Tibial nerve (tissue), 4 donors: ENCODE measurements around the gene COL4A2. TPM values are rescaled to one million over a fixed set of nuclear protein-coding genes. Genes with fewer than 3 reads are reported as not detected.

Source experiments
- DNase-seq, 2 donors: peaks; one replicate each; pipeline ENCODE4 v3.0.0-alpha.2; 2019; ENCODE audit warnings: low spot score in 2 of 2
- H3K27ac ChIP-seq, 4 donors: fragments of 200-600 bp; sonication (generic) in 3 of 4; one replicate each; pipeline ENCODE4 v1.5.1; 2017 to 2019; ENCODE audit warnings: mild to moderate bottlenecking in 1 of 4
- H3K27me3 ChIP-seq, 2 donors: fragments of 200-600 bp; sonication (generic) in 1 of 2; one replicate each; pipeline versions ENCODE4 v1.5.1 to v1.6.0; 2017 to 2019
- H3K36me3 ChIP-seq, 3 donors: fragments of 200-600 bp; sonication (generic); one replicate each; pipeline ENCODE4 v1.5.1; 2018 to 2019
- H3K4me1 ChIP-seq, 4 donors: fragments of 200-600 bp; sonication (generic) in 3 of 4; one replicate each; pipeline ENCODE4 v1.5.1; 2017 to 2019
- H3K4me3 ChIP-seq, 4 donors: fragments of 200-600 bp; sonication (generic) in 3 of 4; one replicate each; pipeline ENCODE4 v1.5.1; 2017 to 2019; ENCODE audit warnings: mild to moderate bottlenecking in 1 of 4, moderate library complexity in 1 of 4
- H3K9me3 ChIP-seq, 4 donors: fragments of 200-600 bp; sonication (generic) in 3 of 4; one replicate each; pipeline ENCODE4 v1.5.1; 2017 to 2019
- CTCF ChIP-seq, 5 experiments: fragments of 200-600 bp in 3 of 5; fragments of 450-650 bp in 2 of 5; sonication (generic) in 3 of 5; IDR thresholded peaks; one replicate each; pipeline ENCODE4 v1.5.1; 2016 to 2019; ENCODE audit warnings: antibody characterized with exemption in 5 of 5, mild to moderate bottlenecking in 3 of 5, moderate library complexity in 2 of 5
- EP300 ChIP-seq, 2 donors: sonication (generic); formaldehyde crosslinking; IDR thresholded peaks; one replicate each; pipeline ENCODE4 v1.6.1; 2017; ENCODE audit warnings: antibody characterized with exemption in 2 of 2, mild to moderate bottlenecking in 1 of 2
- POLR2A ChIP-seq, 2 donors: fragments of 450-650 bp; IDR thresholded peaks; one replicate each; pipeline ENCODE4 v1.6.1; 2017; ENCODE audit warnings: antibody characterized with exemption in 2 of 2, mild to moderate bottlenecking in 2 of 2, moderate library complexity in 2 of 2
- WGBS, 2 donors: methylation state at CpG; one replicate each; pipeline ENCODE4 v1.1.5; 2018; 5-methylcytosine and 5-hydroxymethylcytosine counted together
- total RNA-seq, 4 donors: library from RNA; depleted of rRNA; stranded (reverse); fragments of >200 nt; gene quantifications; one replicate each; pipeline ENCODE4 v1.1.0, GENCODE V29; 2016

COL4A2 gene
- total RNA-seq, 4 donors from 2014 or later = 576 to 821 (median 658) TPM

- peaks cover 0 to 86% (median 0%) of the 10 kb centered on the region in 3 donors for H3K36me3 ChIP-seq
- H3K27me3 ChIP-seq = no peaks in the 10 kb centered on the region
- no peak for DNase-seq
- TF ChIP-seq EP300 (IDR thresholded peaks at IDR 0.05) (no peak), POLR2A (IDR thresholded peaks at IDR 0.05) (no peak), CTCF (IDR thresholded peaks at IDR 0.05) (no peak)
- H3K4me3 ChIP-seq = no peak overlapping the region
- no peaks in the 10 kb centered on the region for H3K9me3 ChIP-seq
- H3K27ac ChIP-seq = peak overlapping the region in 1 of 4 donors; percentile 61
- H3K4me1 ChIP-seq = peaks cover 0 to 11% (median 3%) of the 10 kb centered on the region in 4 donors
- WGBS, 2 donors = 74 to 75% methylated on average over 9 to 10 of the region's 10 CpGs
Observed at GRCh38 chr13:110455444-110455843, 148.4 kb downstream of the COL4A2 start.

GRCh38 chr13:110455941-110456340 is 148.9 kb downstream of the COL4A2 start:
- peaks cover 0 to 86% (median 0%) of the 10 kb centered on the region in 3 donors for H3K36me3 ChIP-seq
- H3K27me3 ChIP-seq = no peaks in the 10 kb centered on the region
- TF ChIP-seq CTCF (IDR thresholded peaks at IDR 0.05) (peak; percentile 64 to 87 (median 80)), POLR2A (IDR thresholded peaks at IDR 0.05) (no peak), EP300 (IDR thresholded peaks at IDR 0.05) (peak in 1 of 2 donors; percentile 64)
- peak overlapping the region in 2 of 4 donors; percentile 5 to 57 for H3K27ac ChIP-seq
- no peaks in the 10 kb centered on the region for H3K9me3 ChIP-seq
- peak; percentile 71 to 79 for DNase-seq
- peaks cover 0 to 11% (median 3%) of the 10 kb centered on the region in 4 donors for H3K4me1 ChIP-seq
- H3K4me3 ChIP-seq = no peak overlapping the region
- WGBS, 2 donors = 24 to 27% methylated on average over 10 of the region's 10 CpGs

- Histone ChIP-seq H3K4me3 (no peak overlapping the region), H3K27ac (peak overlapping the region in 2 of 4 donors; percentile 5 to 57), H3K36me3 (peaks cover 0 to 86% (median 0%) of the 10 kb centered on the region in 3 donors), H3K4me1 (peaks cover 0 to 11% (median 3%) of the 10 kb centered on the region in 4 donors), H3K27me3 (no peaks in the 10 kb centered on the region), H3K9me3 (no peaks in the 10 kb centered on the region)
- DNase-seq = no peak
- 80 to 88% methylated on average over 10 to 16 of the region's 18 CpGs for WGBS, 2 donors
- TF ChIP-seq EP300 (IDR thresholded peaks at IDR 0.05) = no peak
- TF ChIP-seq CTCF (IDR thresholded peaks at IDR 0.05) = no peak
- no peak for TF ChIP-seq POLR2A (IDR thresholded peaks at IDR 0.05)
Observed at GRCh38 chr13:110456550-110456949, 149.5 kb downstream of the COL4A2 start.

GRCh38 chr13:110457361-110457760 is 150.3 kb downstream of the COL4A2 start:
- Histone ChIP-seq H3K4me3 (no peak overlapping the region), H3K4me1 (peaks cover 0 to 11% (median 3%) of the 10 kb centered on the region in 4 donors), H3K27ac (peak overlapping the region in 1 of 4 donors; percentile 27), H3K9me3 (no peaks in the 10 kb centered on the region), H3K36me3 (peaks cover 0 to 86% (median 0%) of the 10 kb centered on the region in 3 donors), H3K27me3 (no peaks in the 10 kb centered on the region)
- 89% methylated on average over 10 of the region's 10 CpGs for WGBS, 2 donors
- no peak for DNase-seq
- no peak for TF ChIP-seq CTCF (IDR thresholded peaks at IDR 0.05)
- TF ChIP-seq POLR2A (IDR thresholded peaks at IDR 0.05) = no peak
- TF ChIP-seq EP300 (IDR thresholded peaks at IDR 0.05) = no peak

GRCh38 chr13:110458017-110458416 is 150.9 kb downstream of the COL4A2 start:
- 70 to 79% methylated on average over 5 to 8 of the region's 8 CpGs for WGBS, 2 donors
- peaks cover 0 to 86% (median 6%) of the 10 kb centered on the region in 3 donors for H3K36me3 ChIP-seq
- TF ChIP-seq POLR2A (IDR thresholded peaks at IDR 0.05) (no peak), CTCF (IDR thresholded peaks at IDR 0.05) (no peak), EP300 (IDR thresholded peaks at IDR 0.05) (no peak)
- H3K27me3 ChIP-seq = no peaks in the 10 kb centered on the region
- H3K4me1 ChIP-seq = peaks cover 0 to 11% (median 3%) of the 10 kb centered on the region in 4 donors
- DNase-seq = no peak
- no peaks in the 10 kb centered on the region for H3K9me3 ChIP-seq
- H3K4me3 ChIP-seq = no peak overlapping the region
- peak overlapping the region in 2 of 4 donors; percentile 18 to 27 for H3K27ac ChIP-seq
